NCI-H2196 (cell line): ENCODE data around the gene OR2A2.

Experiments used
- DNase-seq: peaks from one replicate; lab custom pipeline; 2025; ENCODE audit not compliant: unreplicated experiment; lab: John Stamatoyannopoulos, UW

The OR2A2 gene

DNA sequence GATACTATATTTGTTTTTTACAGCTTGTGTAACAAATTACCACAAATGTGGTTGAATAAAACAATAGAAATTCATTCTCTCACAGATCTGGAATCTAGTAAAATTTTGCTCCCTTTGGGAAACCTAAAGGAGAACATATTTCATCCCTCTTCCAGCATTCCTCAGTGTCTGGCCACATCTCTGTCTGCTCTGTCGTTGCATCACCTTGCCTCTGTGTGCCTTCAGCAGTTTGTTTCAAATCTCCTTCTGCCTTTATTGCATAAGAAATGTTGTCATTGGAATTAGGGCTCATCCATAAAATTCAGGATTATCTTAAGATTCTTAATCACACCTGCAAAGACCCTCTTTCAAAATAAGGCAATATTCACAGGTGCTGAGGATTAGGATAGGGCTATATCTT lies 28.1 kb downstream of the OR2A2 start:
- no peak for DNase-seq

DNA sequence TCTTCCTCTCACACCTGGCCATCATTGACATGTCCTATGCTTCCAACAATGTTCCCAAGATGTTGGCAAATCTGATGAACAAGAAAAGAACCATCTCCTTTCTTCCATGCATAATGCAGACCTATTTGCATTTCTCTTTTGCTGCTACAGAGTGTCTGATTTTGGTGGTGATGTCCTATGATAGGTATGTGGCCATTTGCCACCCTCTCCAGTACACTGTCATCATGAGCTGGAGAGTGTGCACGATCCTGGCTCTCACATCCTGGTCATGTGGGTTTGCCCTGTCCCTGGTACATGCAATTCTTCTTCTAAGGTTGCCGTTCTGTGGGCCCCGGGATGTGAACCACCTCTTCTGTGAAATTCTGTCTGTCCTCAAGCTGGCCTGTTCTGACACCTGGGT lies 32.8 kb downstream of the OR2A2 start:
- DNase-seq, result no peak

DNA sequence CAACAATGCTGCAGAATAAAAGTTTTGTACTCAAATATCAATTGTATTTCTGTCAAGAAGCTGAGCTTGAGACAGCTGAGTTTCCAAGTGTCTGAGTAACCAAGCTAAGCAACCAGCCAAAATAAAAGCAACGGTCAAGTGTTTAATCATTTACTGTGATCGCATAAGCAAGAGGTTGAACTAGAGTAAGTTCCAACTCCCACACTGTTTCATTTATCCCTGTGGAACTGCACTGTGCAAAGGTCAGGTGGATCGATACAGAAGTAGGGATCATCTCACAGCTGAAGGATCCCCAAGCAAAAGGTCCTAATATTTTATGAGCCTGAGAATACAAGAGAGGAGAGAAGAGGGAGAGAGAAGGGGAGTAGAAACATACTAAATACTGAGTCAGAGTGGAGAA lies 35.0 kb downstream of the OR2A2 start:
- no peak for DNase-seq

DNA sequence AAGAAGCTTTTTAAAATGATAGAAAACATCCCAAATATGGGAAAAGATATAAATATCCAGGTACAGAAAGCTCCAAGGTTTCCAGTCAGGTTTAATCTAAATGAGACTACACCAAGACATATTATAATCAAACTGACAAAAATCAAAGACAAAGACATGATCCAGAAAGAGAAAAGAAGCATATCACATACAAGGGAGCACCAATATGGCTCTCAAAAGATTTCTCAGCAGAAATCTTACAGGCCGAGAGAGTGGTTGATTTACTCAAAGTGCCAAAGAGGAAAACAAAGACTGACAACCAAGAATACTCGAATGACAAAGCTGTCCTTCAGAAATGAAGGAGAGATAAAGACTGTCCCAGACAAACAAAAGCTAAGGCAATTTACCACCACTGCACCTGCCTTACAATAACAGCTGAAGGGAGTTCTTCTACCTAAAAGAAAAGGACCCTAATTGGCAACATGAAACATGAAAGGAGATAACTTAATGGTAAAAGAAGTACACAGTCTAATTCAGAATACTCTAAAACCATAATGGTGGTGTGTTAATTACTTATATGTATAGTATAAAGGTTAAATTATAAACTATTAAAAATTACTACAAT lies 38.9 kb downstream of the OR2A2 start:
- DNase-seq, result no peak

DNA sequence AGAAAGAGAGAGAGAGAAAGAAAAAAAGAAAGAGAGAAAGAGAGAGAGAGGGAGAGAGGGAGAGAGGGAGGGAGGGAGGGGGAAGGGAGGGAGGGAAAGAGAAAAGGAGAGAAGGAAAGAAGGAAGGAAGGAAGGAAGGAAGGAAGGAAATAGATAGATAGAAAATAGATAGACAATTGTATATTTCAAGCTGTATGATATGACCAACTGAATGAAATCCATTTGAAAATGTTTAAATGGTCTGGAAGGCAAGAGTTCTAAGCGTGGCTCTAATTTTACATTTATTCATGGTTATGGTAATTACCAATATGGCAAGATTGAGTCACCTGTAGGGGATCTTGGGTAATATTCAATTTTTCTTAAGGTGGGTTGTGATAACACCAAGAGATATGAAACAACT lies 49.5 kb downstream of the OR2A2 start:
- DNase-seq, result no peak
